GM12878 (cell line): ENCODE data around the gene DLG2.

ENCODE experiments used
- BACH1 ChIP-seq: fragments of 450-650 bp; IDR thresholded peaks from 2 replicates; pipeline ENCODE4 v1.6.1; 2017; ENCODE audit warnings: mild to moderate bottlenecking, borderline replicate concordance
- MAX ChIP-seq: IDR thresholded peaks from 2 replicates; pipeline ENCODE4 v1.6.1; 2012; ENCODE audit warnings: low read depth, low read length, improper control_type of control experiment
- POLR2A ChIP-seq: IDR thresholded peaks from 2 replicates; pipeline ENCODE4 v1.6.1; 2011; ENCODE audit warnings: low read depth, mild to moderate bottlenecking, low read length
- SMAD5 ChIP-seq: IDR thresholded peaks from 2 replicates; pipeline ENCODE4 v1.6.1; 2016; ENCODE audit warnings: antibody characterized with exemption, low read depth
- SP1 ChIP-seq: IDR thresholded peaks from one replicate; pipeline ENCODE4 v1.6.1; 2011; ENCODE audit warnings: low read depth, low read length
- USF2 ChIP-seq: IDR thresholded peaks from 2 replicates; pipeline ENCODE4 v1.6.1; 2011; ENCODE audit warnings: low read depth, low read length, improper control_type of control experiment, borderline replicate concordance
- ZNF24 ChIP-seq: fragments of 450-650 bp; IDR thresholded peaks from 2 replicates; pipeline ENCODE4 v1.6.1; 2017; ENCODE audit warnings: antibody characterized with exemption, mild to moderate bottlenecking
- TF ChIP-seq, protein P1 (sequence below): fragments of 150-350 bp; IDR thresholded peaks from 2 replicates; pipeline ENCODE4 v1.6.1; 2016; ENCODE audit warnings: low read depth, low read length

GRCh38 chr11:84497981-84498411, 1129.1 kb downstream of the DLG2 start:
- TF ChIP-seq POLR2A (no peak), USF2 (no peak), BACH1 (no peak), MAX (no peak), ZNF24 (no peak), SMAD5 (no peak), SP1 (no peak)
- TF ChIP-seq, protein P1, sequence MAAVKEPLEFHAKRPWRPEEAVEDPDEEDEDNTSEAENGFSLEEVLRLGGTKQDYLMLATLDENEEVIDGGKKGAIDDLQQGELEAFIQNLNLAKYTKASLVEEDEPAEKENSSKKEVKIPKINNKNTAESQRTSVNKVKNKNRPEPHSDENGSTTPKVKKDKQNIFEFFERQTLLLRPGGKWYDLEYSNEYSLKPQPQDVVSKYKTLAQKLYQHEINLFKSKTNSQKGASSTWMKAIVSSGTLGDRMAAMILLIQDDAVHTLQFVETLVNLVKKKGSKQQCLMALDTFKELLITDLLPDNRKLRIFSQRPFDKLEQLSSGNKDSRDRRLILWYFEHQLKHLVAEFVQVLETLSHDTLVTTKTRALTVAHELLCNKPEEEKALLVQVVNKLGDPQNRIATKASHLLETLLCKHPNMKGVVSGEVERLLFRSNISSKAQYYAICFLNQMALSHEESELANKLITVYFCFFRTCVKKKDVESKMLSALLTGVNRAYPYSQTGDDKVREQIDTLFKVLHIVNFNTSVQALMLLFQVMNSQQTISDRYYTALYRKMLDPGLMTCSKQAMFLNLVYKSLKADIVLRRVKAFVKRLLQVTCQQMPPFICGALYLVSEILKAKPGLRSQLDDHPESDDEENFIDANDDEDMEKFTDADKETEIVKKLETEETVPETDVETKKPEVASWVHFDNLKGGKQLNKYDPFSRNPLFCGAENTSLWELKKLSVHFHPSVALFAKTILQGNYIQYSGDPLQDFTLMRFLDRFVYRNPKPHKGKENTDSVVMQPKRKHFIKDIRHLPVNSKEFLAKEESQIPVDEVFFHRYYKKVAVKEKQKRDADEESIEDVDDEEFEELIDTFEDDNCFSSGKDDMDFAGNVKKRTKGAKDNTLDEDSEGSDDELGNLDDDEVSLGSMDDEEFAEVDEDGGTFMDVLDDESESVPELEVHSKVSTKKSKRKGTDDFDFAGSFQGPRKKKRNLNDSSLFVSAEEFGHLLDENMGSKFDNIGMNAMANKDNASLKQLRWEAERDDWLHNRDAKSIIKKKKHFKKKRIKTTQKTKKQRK, result no peak
